ENCODE measurements around the gene TMCO5A.
A peak's percentile ranks its signal among the peaks of the same experiment; 100 is the strongest.
"Not testable (repeated sequence)": the region's sequence is repeated elsewhere in the genome, so short reads cannot be mapped to it uniquely, and the experiment has no call there.

The TMCO5A gene

DNA sequence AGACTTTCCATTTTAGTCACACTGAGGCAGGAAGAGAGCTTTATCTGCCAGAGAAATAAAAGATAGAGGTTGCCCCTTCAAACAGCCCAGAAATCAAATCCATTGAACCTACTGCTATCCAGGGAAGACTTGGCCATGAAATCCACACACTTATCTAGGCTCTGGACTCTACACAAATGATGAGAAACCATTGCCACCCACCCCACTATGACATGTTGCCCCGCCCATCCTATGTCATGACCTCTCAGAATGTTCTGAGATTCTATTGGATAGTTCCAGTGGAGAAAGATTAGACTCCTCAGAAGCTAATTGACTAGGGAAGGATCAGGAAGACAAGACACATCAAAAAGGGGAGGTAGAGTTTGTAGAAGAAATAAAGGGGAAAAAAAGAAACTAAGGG, at the start of gene TMCO5A:
TMCO5A (plus strand) TSS at position 301 of the 400 bp plus-strand sequence. CDS start 1,684 bp downstream, outside the sequence.
- no peak for DNase-seq

DNA sequence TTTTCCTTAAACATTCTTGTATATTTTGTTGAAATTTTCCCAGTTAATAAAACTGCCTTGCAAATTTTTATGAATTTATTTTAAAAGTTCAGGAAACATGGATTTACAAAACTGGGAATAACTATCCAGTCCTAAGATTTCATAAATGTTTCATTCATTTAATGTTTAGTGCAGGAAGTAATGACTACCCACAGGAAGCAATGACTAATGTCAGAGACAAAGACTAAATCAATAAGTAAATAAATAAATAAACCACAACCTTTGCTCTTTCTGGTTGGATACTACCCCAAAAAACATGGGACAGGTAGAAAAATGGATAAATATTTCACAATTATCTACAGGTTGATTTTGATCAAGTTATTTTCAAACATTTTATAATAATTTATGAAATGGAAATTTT, 48.8 kb upstream of the TMCO5A start:
- DNase-seq, result no peak

DNA sequence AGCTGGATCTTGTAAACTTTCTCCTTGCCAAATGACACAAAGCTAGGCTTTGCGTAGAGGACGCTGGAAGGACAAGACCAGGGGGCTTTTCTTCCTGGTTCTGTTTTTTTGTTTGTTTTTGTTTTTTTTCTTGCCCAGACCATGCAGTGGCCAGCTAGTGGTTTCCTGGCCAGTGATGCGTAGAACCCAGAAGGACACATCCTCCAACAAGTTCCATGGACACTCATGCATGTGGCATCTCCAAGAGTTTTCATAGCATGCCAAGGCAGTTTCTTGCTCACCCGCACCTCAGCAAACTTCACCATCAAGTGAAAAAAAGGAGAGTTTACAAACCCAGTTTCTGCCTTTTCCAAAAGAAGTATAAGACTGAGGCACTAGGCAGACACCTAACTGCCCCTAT, 46.1 kb upstream of the TMCO5A start:
- DNase-seq, result no peak

DNA sequence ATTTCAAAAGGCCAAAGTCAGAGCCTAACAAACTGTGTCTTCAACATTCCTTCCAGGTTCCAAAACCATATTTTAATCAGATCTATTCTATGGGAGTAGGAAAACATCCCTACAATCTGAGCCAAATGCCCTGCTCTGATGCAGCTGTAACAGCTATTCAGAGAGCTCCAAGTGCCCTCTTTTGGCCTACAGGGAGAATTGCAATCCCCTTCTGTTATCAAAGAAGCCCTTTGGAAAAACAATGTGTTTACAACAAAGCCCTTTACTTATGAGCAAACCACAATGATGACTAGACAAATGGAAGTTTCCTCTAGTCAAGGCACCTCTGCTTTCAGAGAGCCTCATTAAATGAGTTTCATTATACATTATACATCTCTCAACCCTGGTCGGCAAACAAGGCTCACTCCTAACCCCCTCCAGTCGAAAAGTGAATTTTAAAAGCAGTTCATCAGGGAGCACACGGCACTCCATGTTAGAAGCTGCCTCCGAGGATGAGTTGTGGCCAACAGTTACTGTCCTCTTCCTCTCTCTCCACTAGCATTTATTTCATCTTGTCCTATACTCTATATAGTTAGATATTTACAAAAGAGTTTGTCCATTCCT, 42.6 kb upstream of the TMCO5A start:
- peak; percentile 62 for DNase-seq

DNA sequence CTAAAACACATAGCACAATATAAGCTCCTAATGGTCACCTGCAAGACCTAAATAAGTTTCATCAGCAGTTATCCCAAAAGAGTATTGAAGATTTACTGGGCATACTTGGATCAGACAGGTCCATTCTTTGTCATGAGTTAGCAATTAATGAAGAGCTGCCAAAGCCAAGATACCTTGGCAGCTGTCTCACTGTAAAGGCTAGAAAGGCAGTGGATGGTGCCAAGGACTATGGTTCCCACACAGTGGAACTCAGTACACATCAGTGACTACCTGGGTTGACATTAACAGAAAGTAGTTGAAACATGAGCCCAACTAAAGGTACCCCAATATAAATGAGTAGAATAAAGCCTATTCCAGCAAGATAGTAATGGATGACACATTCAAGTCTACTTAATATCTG, 41.1 kb upstream of the TMCO5A start:
- no peak for DNase-seq

DNA sequence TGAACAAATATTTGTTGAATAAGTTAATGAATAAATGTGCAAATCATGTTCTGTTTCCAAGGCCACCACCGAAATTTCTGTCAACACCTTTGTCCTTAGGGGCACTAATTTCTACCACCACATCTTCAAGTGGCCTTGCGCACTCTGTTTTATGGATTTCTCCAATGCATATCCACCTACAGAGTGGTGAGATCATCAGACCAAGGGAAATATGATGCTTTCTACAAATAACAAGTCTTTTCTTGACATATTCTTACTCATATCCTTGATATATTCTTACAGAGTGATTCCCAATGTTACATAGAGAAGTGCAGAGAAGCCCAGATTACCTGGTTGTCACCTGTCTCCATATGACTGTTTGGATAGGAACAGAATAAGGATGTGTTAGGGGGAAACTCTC, 36.1 kb upstream of the TMCO5A start:
- no peak for DNase-seq

DNA sequence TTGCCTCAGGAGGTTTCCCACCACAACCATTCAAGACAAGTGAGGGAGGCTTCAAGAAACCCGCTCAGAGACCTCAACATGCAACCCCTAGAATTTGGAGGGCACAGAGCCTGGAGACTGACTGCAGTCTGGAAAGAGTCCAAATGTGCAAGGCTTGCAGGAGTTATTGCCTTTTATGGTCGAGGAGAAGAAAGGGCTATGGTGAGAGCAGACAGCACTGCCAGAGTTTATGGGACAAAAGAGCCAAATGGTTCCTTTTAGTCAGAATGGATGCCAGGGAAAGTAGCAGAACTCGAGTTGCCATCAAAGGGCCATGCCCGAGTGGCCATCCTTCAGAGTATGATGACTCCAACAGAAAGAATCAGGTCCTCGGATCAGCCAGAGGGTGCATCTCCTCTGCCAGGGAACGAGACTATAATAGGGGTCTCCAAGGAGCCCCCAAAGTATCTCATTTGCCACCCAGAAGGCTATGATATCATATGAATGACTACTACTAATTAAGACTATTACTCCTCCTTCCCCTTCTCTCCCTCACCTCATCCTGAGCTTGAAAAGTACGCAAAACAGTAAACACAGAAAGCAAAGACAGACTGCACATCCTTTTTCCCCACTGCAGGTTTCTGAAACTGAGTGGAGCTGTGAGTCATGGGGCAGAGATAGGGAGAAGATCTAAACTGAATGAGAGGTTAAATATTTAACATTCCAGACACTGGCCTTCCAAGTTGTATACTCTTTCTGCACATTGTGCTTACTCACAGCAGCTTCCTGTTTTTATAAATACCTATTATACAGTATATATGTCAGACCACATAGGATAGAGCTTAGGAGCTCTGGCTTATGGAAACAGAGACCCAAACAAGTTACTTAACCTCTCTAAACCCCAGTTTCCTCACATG, 33.9 kb upstream of the TMCO5A start:
- no peak for DNase-seq

DNA sequence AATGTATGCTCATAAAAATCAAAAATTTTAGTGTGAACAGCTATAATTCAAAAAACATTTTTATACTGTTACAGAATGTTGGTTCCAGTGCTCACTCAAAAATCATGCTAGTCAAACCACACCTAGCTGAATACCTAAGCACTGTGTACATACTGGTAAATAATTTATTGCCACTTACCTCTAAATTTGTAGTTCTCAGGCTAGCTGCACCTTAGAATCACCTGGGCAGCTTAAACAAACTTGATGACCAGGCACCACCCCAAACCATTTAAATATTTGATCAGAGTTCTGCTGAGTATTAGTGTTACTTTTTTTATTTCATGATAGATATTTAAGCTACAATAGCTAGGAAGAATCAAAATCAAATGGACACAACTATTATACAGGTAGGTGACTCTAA, 32.3 kb upstream of the TMCO5A start:
- DNase-seq, result no peak

DNA sequence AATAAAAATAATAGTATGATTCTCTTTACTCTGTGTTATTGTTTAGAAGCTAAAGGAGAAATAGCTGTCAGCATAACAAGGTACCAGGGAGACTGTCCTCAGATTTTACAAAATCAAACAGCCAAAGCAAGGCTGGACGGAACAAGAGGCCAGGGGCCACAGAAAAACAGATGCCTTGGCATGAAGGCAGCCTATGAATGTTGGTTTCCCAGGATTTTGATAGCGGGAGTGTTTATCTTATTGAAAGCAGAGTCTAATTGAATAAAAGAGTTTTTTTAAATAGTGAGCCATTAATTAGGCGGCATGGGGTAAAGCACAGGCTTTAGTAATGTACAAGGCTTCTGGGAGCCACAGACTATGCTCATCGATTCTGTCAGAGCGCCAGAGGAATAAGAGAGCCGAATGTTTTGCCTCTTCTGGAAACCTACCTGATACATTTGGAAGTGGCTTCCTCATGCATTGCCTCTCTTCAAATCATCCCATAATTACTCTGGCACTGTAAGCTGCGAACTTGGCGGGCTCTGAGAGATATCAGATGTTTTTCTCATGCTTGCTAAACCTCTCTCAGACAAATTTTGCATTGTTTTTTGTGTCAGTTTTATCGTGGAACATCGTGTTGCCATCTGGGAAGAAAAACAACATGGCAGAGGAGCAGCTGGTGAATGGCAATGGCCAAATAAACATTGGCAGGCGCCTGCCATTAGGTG, 30.4 kb upstream of the TMCO5A start:
- DNase-seq, result no peak

DNA sequence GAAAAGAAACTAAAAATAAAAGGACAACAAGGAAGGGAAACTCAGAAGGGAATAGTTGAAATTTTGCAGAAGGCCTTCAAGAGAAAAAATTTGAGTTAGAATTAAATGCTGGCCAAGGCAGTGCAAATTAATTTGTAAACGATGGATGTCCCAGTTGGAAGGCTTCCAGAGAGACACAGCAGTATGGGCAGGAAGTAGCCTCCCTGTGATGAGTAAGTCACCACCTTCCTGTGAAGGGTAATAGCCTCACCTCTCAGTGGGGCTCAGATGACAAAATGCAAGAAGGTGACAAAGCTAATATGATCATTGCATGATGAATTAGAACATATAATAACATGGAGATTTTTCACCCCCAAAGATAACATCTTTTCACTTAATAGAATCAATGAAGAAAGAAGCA, 27.3 kb upstream of the TMCO5A start:
- DNase-seq, result no peak

DNA sequence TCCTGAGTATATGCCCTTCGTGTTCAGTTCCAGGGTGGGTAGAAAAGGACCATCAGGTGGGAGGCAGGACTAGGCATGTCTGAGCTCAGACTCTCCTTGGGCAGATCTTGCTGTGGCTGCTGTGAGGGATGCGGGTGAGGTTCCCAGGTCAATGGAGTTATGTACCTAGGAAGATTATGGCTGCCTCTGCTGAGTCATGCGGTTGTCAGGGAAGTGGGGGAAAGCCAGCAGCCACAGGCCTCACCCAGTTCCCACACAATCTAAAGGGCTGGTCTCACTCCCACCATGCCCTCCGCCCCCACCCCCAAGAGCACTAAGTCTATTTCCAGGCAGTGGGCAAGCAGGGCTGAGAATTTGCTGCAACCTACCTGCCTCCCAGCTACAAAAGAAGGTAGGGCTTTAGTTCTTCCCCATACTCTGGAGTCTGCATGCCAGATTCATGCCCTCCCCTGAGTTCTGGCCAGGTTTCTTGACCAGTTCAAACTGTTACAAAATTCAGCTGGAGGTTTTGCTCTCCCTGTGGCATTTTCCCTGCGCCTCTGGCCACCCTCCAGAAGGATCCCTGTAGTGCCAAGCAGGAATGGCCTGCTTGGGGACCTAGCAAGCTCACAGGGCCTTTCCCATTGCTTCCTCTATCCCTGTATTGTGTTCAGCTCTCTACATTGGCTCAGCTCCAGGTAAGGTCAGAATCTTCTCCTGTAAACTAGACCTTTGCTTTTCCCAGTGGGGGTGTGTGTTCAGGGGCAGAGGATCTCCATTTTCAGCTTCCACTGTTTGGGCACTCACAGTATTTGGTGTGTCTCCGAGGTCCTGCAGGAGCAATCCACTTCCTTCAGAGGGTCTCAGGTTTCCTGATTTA, 12.7 kb upstream of the TMCO5A start:
- no peak for DNase-seq

DNA sequence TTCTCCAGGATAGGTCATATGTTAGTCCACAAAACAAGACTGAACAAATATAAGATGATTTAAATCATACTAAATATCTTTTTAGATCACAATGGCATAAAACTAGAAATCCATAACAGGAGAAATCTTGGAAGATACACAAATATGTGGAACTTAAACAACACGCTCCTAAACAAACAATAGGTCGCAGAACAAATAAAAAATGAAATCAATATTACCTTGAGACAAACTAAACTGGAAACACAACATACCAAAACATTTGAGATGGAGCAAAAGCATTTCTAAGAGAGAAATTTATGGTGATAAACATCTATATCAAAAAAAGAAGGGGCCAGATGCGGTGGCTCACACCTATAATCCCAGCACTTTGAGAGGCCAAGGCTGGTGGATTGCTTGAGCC, 8.3 kb upstream of the TMCO5A start:
- DNase-seq, result no peak

DNA sequence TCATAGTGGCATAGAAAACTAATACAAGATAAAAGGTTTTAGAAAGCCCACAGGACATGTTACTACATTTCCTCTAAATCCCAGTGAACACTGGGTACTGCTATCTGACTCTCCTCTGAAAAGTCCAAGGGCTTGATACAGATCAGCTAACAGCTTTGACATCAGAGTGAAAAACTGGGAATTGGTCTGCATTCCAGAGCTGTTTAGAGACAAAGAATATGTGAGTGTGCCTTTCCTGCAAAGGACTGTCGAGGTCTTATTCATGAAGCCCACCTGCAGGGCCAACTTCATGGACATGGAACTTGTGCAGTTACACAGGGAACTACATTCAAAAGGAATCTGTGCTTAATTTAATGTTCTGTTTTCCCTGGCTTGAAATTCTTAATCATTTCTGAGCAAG, 5.2 kb upstream of the TMCO5A start:
- peak; percentile 2 for DNase-seq

DNA sequence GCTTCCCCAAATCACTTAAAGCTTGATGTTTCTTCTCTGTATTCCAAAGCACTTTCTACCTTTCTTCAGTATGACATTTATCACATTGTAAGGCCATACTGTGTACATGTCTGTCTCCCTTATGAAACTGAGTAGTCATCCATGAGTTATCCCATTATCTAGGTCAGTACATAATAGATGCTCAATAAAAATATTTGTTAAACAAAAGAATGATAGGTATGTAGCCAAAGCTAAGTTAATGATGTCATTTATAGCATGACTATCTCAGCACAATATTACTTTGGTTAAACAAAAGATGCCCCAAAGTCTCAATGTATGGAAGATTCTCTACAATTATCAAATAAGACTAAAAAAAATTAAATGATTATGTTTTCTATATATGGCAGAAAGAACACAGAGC, 3.1 kb upstream of the TMCO5A start:
- no peak for DNase-seq

DNA sequence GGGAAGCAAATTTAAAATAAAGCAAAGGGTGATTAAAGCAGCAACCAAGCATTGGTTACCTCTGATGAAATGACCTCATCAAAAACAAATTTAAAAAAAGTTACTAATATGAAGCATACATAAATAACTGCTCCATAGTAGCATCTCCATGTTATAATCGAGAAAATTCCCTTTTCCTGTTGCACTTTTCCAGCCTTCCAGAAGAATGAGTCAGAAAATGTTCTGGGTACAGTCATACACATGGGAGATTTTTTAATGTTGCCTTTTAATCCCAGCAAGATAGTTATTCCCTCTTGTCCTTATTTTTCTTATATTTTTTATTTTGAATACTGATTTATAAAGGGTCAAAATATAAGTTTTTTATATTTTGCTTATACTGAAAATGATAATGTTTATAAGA, 2.6 kb upstream of the TMCO5A start:
- no peak for DNase-seq

DNA sequence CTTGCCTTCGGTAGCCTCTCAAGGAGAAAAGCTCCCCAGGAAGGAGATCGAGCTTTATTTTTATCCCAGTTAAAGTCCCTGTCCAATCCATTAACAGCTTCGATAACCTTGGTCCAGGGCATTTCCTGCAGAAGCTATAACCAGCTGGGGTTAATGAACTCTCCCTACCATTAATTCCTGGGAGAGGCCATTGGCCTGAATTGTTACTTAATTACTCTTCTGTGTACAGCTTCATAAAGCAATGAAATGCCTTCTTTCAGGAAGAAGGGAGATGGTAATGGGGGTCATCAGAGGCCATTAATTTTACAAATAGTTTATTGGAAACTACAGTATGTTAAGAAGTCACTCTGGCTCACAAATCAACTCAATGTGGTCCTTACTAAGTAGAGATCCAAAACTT, 1.9 kb upstream of the TMCO5A start:
- no peak for DNase-seq

DNA sequence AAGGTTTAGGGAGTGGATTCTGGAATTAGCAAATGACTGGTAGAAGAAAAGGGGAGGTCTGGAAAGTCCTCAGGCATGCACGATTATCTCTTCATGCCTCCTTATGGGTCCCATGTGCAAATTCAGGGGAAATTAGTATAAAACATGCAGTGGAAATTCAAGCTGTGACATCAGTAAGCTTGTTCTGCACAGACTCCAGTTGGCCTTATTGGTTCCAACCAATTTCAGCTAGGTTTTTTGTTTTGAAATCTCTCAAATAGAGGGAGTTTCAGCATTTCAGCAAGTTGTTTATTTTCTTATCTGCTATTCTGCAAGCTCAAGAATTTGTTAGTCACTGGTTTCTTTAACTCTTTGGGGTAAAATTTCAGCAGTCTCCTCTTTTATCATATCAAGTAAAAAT, 774 bp upstream of the TMCO5A start:
- DNase-seq, result no peak

DNA sequence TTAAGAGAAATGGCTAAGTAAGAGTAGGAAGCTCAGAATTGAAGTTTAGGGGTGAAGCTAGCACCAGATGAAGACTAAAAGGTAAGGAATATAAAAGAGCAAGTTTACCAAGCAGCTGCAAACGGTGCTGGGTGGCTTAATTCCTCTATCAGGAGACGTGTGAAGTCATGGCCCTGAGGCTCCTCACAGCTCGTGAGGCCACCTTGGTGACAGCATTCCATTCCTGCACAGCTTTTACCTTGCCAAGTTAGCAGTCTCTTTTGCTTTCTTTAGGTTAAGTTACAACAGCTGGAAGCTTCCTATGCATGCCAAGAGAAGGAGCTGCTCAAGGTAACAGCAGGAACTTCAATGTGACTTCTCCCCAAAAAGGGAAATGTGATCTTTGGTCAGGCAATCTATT, 6.4 kb downstream of the TMCO5A start:
- DNase-seq, result no peak

DNA sequence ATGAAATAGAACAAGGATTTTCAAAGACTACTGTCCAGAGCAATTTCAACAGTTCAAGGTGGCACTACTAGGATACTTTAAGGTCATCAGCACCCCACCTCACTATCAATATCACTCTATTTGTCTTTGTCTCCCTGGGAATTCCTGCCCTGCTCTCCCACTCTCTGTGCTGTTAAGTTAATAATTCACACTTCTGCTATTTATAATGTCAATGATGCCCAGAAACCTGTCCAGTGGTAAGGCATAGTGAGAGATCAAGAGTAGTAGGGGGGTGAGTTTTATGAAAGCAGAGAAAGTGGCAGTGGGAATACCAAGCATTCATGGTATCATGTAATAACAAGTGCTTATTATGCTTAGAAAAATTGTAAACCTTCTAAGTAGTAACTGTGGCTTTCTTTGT, 7.3 kb downstream of the TMCO5A start:
- DNase-seq, result no peak

DNA sequence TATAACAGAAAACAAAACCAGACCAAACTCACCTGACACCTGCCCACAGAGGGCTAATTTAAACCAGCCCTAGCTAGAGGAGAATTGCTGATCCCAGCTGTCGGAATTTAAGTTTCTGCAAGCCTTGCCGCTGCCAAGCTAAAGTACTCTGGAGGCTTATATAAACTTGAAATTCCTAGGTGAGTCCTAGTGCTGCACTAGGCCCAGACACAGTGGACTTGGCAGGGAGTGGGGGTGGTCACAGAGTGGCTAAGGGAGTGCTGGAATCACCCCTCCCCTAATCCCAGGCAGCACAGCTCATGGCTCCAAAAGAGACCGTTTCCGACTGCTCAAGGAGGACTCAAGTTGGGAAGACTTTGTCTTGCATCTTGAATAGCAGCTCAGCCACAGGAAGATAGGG, 17.6 kb downstream of the TMCO5A start:
- DNase-seq, result no peak

DNA sequence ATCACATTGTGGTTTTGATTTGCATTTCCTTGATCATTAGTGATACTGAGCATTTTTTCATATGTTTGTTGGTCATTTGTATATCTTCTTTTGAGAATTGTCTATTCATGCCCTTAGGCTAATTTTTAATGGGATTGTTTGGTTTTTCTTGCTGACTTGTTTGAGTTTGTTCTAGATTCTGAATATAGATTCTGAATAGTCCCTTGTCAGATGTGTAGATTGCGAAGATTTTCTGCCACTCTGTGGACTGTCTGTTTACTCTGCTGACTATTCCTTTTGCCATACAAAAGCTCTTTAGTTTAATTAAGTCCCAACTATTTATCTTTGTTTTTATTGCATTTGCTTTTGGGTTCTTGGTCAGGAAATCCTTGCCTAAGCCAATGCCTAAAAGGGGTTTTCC, 26.3 kb downstream of the TMCO5A start:
- not testable (repeated sequence) for DNase-seq

DNA sequence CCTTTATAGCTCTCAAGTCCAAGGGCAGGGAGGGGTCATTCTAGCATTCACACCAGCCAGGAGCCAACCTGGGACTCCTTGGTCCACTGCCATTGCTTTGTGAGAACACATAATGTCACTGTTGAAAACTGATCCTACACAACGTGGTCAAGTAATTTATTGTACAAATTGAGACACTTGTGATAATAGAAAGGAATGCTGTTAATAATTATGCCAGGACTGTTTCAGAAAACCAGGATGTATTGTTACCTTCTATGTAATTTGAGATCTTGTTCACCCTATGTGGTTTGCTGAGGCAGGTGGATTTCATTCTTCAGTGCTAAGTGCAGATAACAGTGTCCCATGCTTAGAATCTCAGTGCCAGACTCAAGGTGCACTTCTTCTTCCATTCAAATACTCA, 33.3 kb downstream of the TMCO5A start:
- DNase-seq, result no peak

DNA sequence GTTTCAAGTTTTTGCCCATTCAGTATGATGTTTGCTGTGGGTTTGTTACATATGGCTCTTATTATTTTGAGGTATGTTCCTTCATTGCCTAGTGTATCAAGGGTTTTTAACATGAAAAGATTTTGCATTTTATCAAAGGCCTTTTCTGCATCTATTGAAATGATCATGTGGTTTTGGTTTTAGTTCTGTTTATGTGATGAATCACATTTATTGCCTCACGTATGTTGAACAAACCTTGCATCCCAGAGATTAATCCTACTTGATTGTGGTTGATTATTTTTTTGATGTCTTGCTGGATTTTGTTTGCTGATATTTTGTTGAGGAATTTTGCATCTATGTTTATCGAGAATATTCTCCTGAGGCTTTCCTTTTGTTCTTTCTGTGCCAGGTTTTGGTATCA, 39.4 kb downstream of the TMCO5A start:
- no peak for DNase-seq

All from retina (tissue), 1 donor.